HG03342 (cell line): ENCODE results near the gene MYO9A.
A peak's percentile ranks its signal among the peaks of the same experiment; 100 is the strongest.

ENCODE experiments used
- ATAC-seq: cut with Tn5 transposase; IDR thresholded peaks from one replicate; pipeline ENCODE4 v1.9.1; 2021; ENCODE audit warnings: mild to moderate bottlenecking, moderate library complexity; ENCODE audit not compliant: unreplicated experiment

MYO9A gene

GRCh38 chr15:71970435-71970834, 147.5 kb downstream of the MYO9A start:
- ATAC-seq = no peak

GRCh38 chr15:71962537-71962936, 155.4 kb downstream of the MYO9A start:
- ATAC-seq = no peak

- no peak for ATAC-seq
Measured at GRCh38 chr15:71957026-71957425, 160.9 kb downstream of the MYO9A start.

GRCh38 chr15:71951134-71951533, 166.8 kb downstream of the MYO9A start:
- ATAC-seq = no peak

GRCh38 chr15:71945012-71945411, 172.9 kb downstream of the MYO9A start:
- ATAC-seq = no peak

GRCh38 chr15:71943806-71944205, 174.1 kb downstream of the MYO9A start:
- ATAC-seq = no peak

GRCh38 chr15:71939981-71940588, 177.9 kb downstream of the MYO9A start:
- no peak for ATAC-seq

GRCh38 chr15:71937650-71938311, 180.2 kb downstream of the MYO9A start:
- ATAC-seq = no peak

- no peak for ATAC-seq
Measured at GRCh38 chr15:71934446-71934845, 183.5 kb downstream of the MYO9A start.

- ATAC-seq = no peak
Measured at GRCh38 chr15:71932689-71933088, 185.3 kb downstream of the MYO9A start.

- no peak for ATAC-seq
Measured at GRCh38 chr15:71931261-71931660, 186.7 kb downstream of the MYO9A start.

- no peak for ATAC-seq
Measured at GRCh38 chr15:71925145-71925544, 192.8 kb downstream of the MYO9A start.

GRCh38 chr15:71921191-71921590, 196.8 kb downstream of the MYO9A start:
- ATAC-seq = no peak

- no peak for ATAC-seq
Measured at GRCh38 chr15:71920573-71920972, 197.4 kb downstream of the MYO9A start.

- no peak for ATAC-seq
Measured at GRCh38 chr15:71916834-71917233, 201.1 kb downstream of the MYO9A start.

- ATAC-seq = no peak
Measured at GRCh38 chr15:71914092-71914491, 203.9 kb downstream of the MYO9A start.

- ATAC-seq = no peak
Measured at GRCh38 chr15:71899674-71900073, 218.3 kb downstream of the MYO9A start.

GRCh38 chr15:71893691-71894090, 224.3 kb downstream of the MYO9A start:
- no peak for ATAC-seq

- no peak for ATAC-seq
Measured at GRCh38 chr15:71892335-71892734, 225.6 kb downstream of the MYO9A start.

GRCh38 chr15:71891026-71891425, 226.9 kb downstream of the MYO9A start:
- no peak for ATAC-seq

GRCh38 chr15:71889947-71890346, 228.0 kb downstream of the MYO9A start:
- no peak for ATAC-seq

- ATAC-seq = no peak
Measured at GRCh38 chr15:71889385-71889784, 228.6 kb downstream of the MYO9A start.

- ATAC-seq = peak; percentile 71
Measured at GRCh38 chr15:71888797-71889196, 229.2 kb downstream of the MYO9A start.
